GM12878 (cell line): ENCODE measurements around the gene PRRC2C. TPM values are rescaled to one million over a fixed set of nuclear protein-coding genes. Genes with fewer than 3 reads are reported as not detected.

Experiments
- CHD1 ChIP-seq: IDR thresholded peaks from 2 replicates; pipeline ENCODE4 v1.6.1; 2012; ENCODE audit warnings: low read depth, low read length, improper control_type of control experiment
- CHD2 ChIP-seq: IDR thresholded peaks from 2 replicates; pipeline ENCODE4 v1.6.1; 2011; ENCODE audit warnings: low read depth, low read length, improper control_type of control experiment, borderline replicate concordance
- CREB1 ChIP-seq: IDR thresholded peaks from 2 replicates; pipeline ENCODE4 v1.6.1; 2012; ENCODE audit warnings: low read depth, mild to moderate bottlenecking, inconsistent platforms
- E2F4 ChIP-seq: IDR thresholded peaks from 2 replicates; pipeline ENCODE4 v1.6.1; 2012; ENCODE audit warnings: low read depth, low read length, improper control_type of control experiment
- EGR1 ChIP-seq, 2 experiments: IDR thresholded peaks; 1 replicate in 1 of 2; 2 replicates in 1 of 2; pipeline ENCODE4 v1.6.1; 2011 to 2012; ENCODE audit warnings: low read depth in 2 of 2, low read length in 2 of 2, borderline replicate concordance in 1 of 2, mild to moderate bottlenecking in 1 of 2, moderate library complexity in 1 of 2
- EP300 ChIP-seq, 2 experiments: fragments of 150-350 bp in 1 of 2; IDR thresholded peaks; 2 replicates each; pipeline ENCODE4 v1.6.1; 2011 to 2012; ENCODE audit warnings: low read depth in 2 of 2, low read length in 2 of 2, borderline replicate concordance in 1 of 2, improper control_type of control experiment in 1 of 2, inconsistent platforms in 1 of 2; ENCODE audit not compliant: control insufficient read depth in 1 of 2
- EZH2 ChIP-seq: IDR thresholded peaks from 2 replicates; pipeline ENCODE4 v1.6.1; 2012; ENCODE audit warnings: low read depth, mild to moderate bottlenecking, control low read depth, inconsistent platforms, low read length, borderline replicate concordance; ENCODE audit not compliant: control insufficient read depth
- HCFC1 ChIP-seq: fragments of 150-350 bp; IDR thresholded peaks from 2 replicates; pipeline ENCODE4 v1.6.1; 2014; ENCODE audit warnings: low read length
- HDGF ChIP-seq: fragments of 450-650 bp; IDR thresholded peaks from 2 replicates; pipeline ENCODE4 v1.6.1; 2016; ENCODE audit warnings: antibody characterized with exemption
- IKZF2 ChIP-seq, 2 experiments: fragments of 450-650 bp; IDR thresholded peaks; 2 replicates each; pipeline ENCODE4 v1.6.1; 2017; ENCODE audit warnings: mild to moderate bottlenecking in 2 of 2, moderate library complexity in 2 of 2
- KLF5 ChIP-seq: fragments of 450-650 bp; IDR thresholded peaks from 2 replicates; pipeline ENCODE4 v1.6.1; 2014; ENCODE audit warnings: mild to moderate bottlenecking; ENCODE audit not compliant: partially characterized antibody
- MXI1 ChIP-seq: fragments of 150-350 bp; IDR thresholded peaks from 2 replicates; pipeline ENCODE4 v1.6.1; 2011; ENCODE audit warnings: low read depth, mild to moderate bottlenecking, inconsistent platforms, low read length, improper control_type of control experiment
- POLR2A ChIP-seq: IDR thresholded peaks from 2 replicates; pipeline ENCODE4 v1.6.1; 2011; ENCODE audit warnings: low read depth, mild to moderate bottlenecking, low read length
- POLR2AphosphoS5 ChIP-seq: IDR thresholded peaks from 2 replicates; pipeline ENCODE4 v1.6.1; 2011; ENCODE audit warnings: mild to moderate bottlenecking, low read length, inconsistent platforms
- PRDM15 ChIP-seq: fragments of 450-650 bp; formaldehyde crosslinking; IDR thresholded peaks from 2 replicates; pipeline ENCODE4 v1.4.0; 2020; ENCODE audit warnings: mild to moderate bottlenecking, moderate library complexity
- RELB ChIP-seq: fragments of 450-650 bp; IDR thresholded peaks from 2 replicates; pipeline ENCODE4 v1.6.1; 2017; ENCODE audit warnings: low read depth, mild to moderate bottlenecking, moderate library complexity
- SIX5 ChIP-seq: IDR thresholded peaks from 2 replicates; pipeline ENCODE4 v1.6.1; 2011; ENCODE audit warnings: mild to moderate bottlenecking, low read depth, low read length, moderate library complexity; ENCODE audit not compliant: severe bottlenecking
- SMC3 ChIP-seq: IDR thresholded peaks from 2 replicates; pipeline ENCODE4 v1.6.1; 2011; ENCODE audit warnings: low read length, improper control_type of control experiment, borderline replicate concordance
- STAT1 ChIP-seq: fragments of 450-650 bp; conservative IDR thresholded peaks from 2 replicates; pipeline ENCODE4 v1.6.1; 2014; ENCODE audit warnings: antibody characterized with exemption, mild to moderate bottlenecking
- TCF7 ChIP-seq: IDR thresholded peaks from 2 replicates; pipeline ENCODE4 v1.6.1; 2014; ENCODE audit warnings: antibody characterized with exemption, borderline replicate concordance
- ZBTB33 ChIP-seq: fragments of 450-650 bp; IDR thresholded peaks from 2 replicates; pipeline ENCODE4 v1.6.1; 2017; ENCODE audit warnings: mild to moderate bottlenecking
- ZNF217 ChIP-seq: fragments of 450-650 bp; IDR thresholded peaks from 2 replicates; pipeline ENCODE4 v1.6.1; 2017; ENCODE audit warnings: antibody characterized with exemption, mild to moderate bottlenecking
- polyA plus RNA-seq, 11 experiments: library from polyadenylated mRNA; depleted of rRNA in 4 of 11; unstranded in 6 of 11; stranded (reverse) in 5 of 11; fragments of >200 nt; fragmentation: Nextera tagmentation in 4 of 11; fragmentation: Illumina TruSeq in 1 of 11; extraction: Ambion mirVana in 4 of 11; extraction: Trizol in 1 of 11; gene quantifications; 1 replicate in 1 of 11; 2 replicates in 10 of 11; pipeline versions ENCODE4 v1.2.1 to v1.2.3, GENCODE V29; 2011 to 2016; ENCODE audit warnings: inconsistent platforms in 2 of 11, missing spikeins in 2 of 11, low read depth in 1 of 11
- total RNA-seq, 4 experiments: library from RNA; depleted of rRNA in 3 of 4; stranded (reverse); fragments of >200 nt in 3 of 4; fragmentation: Illumina TruSeq in 1 of 4; extraction: Trizol in 1 of 4; gene quantifications; 2 replicates each; pipeline versions ENCODE4 v1.2.1 to v1.2.3, GENCODE V29; 2013 to 2021

PRRC2C gene
- total and polyA plus RNA-seq, 10 of the 15 experiments (the other 5 are each of a cell fraction or from before 2014, with no cell fraction given), result 53.4 to 182 (median 91.8) TPM

GRCh38 chr1:171485375-171486047 is at the start of gene PRRC2C (continued):
- no peak for TF ChIP-seq EZH2
- peak; percentile 82 for TF ChIP-seq POLR2A
- TF ChIP-seq HCFC1, result peak; percentile 54
- TF ChIP-seq SMC3, result peak; percentile 62; the same call in 1 of the 2 replicates
- TF ChIP-seq STAT1, result no peak; the same call in 1 of the 2 replicates
- TF ChIP-seq E2F4, result no peak
- TF ChIP-seq ZNF217, result no peak
- 0 out of 2 replicates have a peak, but pooled peaks have one; percentile 43 for TF ChIP-seq PRDM15
- peak in 1 of 2 experiments; percentile 92; a peak in 1 of 3 replicates for TF ChIP-seq EGR1 (IDR thresholded peaks at IDR 0.05; ENCODE audit: borderline replicate concordance in 1 of 2, low read depth in 2 of 2, low read length in 2 of 2)
- peak; percentile 95 for TF ChIP-seq POLR2AphosphoS5
- TF ChIP-seq CHD1, result peak; percentile 60; the same call in 1 of the 2 replicates
- TF ChIP-seq KLF5, result peak; percentile 81
- peak; percentile 50 for TF ChIP-seq CHD2
- TF ChIP-seq SIX5, result peak; percentile 21
- TF ChIP-seq ZBTB33, result no peak
- TF ChIP-seq MXI1, result peak; percentile 63
- peak; percentile 43 to 55; a peak in 2 of 4 replicates for TF ChIP-seq IKZF2 (IDR thresholded peaks at IDR 0.05)
- 0 out of 2 replicates have a peak, but pooled peaks have one; percentile 33 for TF ChIP-seq TCF7
- no peak for TF ChIP-seq HDGF
- peak; percentile 42; the same call in 1 of the 2 replicates for TF ChIP-seq RELB
- peak; percentile 22 to 26; a peak in 1 of 4 replicates for TF ChIP-seq EP300 (IDR thresholded peaks at IDR 0.05; ENCODE audit: borderline replicate concordance in 1 of 2, control insufficient read depth in 1 of 2, low read depth in 2 of 2, low read length in 2 of 2)
- TF ChIP-seq CREB1, result peak; percentile 94
